ENCODE data around the gene RNASET2. TPM values are rescaled to one million over a fixed set of nuclear protein-coding genes. Genes with fewer than 3 reads are reported as not detected.

RNASET2 gene, protein sequence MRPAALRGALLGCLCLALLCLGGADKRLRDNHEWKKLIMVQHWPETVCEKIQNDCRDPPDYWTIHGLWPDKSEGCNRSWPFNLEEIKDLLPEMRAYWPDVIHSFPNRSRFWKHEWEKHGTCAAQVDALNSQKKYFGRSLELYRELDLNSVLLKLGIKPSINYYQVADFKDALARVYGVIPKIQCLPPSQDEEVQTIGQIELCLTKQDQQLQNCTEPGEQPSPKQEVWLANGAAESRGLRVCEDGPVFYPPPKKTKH
- total RNA-seq (10 to 100 TPM; 30.4 to 37.2 TPM), polyA plus RNA-seq (10 to 100 TPM; 17.7 to 19.6 TPM)

DNA sequence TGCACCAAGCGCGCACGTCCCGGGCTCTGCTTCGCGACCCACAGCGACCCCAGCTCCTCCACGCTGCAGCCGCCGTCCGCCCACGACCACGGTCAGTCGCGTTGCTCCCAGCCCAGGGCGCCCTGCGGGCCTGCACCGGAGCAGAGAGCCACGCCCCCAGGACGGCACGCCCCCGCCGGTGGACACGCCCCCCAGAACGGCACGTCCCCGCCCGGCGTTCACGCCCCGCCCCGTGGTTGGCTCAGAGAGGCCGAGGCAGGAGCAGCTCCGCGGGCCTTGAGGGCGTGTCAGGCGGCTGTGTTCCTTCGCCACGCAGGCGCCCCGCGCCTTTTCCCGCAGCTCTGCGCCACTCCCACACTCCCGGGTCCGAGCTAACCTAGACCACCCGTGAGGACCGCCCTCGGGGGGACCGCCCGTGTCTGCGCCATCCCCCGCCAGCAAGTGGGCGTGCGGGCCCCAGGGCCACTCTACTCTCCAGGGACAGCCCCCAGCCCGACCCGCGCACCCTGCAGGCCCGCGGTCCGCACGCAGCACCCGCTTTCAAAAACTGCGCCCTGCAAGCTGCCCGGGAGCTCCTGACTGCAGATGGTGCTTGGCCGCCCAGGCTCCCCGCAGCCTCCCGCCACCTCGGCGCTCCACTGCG, at the start of gene RNASET2:
Gene RNASET2 (minus strand): TSS at position 107 of the 643 bp plus-strand sequence. CDS start 368 bp downstream, outside the sequence.
- TF ChIP-seq SP1 (IDR thresholded peaks at IDR 0.05) = no peak
- TF ChIP-seq YY1 (IDR thresholded peaks at IDR 0.05) = peak; percentile 38
- peaks cover 5 to 25% (median 13%) of the 10 kb centered on the region in 4 donors for H3K4me1 ChIP-seq (ENCODE audit: control insufficient read depth in 4 of 4, insufficient read depth in 4 of 4, low read length in 3 of 4)
- no peaks in the 10 kb centered on the region for H3K27me3 ChIP-seq (ENCODE audit: control insufficient read depth in 4 of 4, insufficient read depth in 4 of 4, low read length in 3 of 4)
- under 1% methylated on average over 71 of the region's 71 CpGs for WGBS
- H3K9me3 ChIP-seq (ENCODE audit: control insufficient read depth in 4 of 4, low read length in 3 of 4) = no peaks in the 10 kb centered on the region
- DNase-seq (ENCODE audit: low spot score) = peak; percentile 99
- peak within 1 kb of the TSS; percentile 94 for H3K27ac ChIP-seq (ENCODE audit: low read depth in 1 of 2, low read length in 2 of 2)
- no peaks in the 10 kb centered on the region for H3K36me3 ChIP-seq (ENCODE audit: control insufficient read depth in 4 of 4, insufficient read depth in 3 of 4, low read depth in 1 of 4, low read length in 3 of 4)
- H3K4me3 ChIP-seq (ENCODE audit: low read depth in 1 of 3, low read length in 3 of 3) = peak within 1 kb of the TSS; percentile 70 to 87 (median 79)
- peak within 1 kb of the TSS; percentile 64 to 65 for H3K9ac ChIP-seq (ENCODE audit: low read depth in 1 of 2, low read length in 2 of 2)

DNA sequence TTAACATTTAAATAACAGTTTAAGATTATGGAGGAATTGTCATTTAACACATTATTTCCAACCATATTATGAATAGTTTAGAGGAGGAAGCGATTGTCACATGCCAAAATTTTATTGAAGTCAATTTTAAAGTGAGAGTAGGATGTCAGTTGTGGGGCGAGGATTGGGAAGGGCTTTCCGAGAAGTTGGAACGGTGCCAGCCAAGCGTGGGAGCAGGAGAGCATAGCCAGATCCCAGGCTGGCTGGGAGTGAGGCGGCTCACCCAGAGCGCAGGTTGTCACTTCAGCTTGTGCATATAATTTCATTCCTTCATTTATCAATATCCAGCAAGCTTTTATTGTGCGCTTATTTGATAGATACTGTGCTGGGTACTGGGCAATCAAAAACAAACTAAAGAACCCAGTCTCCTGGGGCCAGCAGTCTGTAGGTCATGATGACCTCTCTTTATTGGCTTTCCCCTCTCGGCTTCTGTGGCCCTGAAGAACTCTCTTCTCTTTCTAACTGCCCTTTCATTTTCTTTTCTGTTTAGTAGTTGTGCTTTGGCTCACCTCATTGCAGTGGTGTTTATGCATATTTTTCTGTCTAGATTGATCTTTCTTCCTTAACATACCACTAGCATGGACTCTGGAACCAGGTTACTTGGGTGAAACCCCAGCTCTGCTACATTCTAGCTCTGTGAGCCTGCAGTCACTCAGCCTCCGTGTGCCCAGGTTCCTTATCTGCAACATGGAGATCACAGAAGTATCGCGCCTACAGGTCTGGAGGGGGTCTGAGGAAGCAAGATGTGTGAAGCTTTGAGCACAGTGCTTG, 49.2 kb upstream of the RNASET2 start:
- peaks cover 5 to 10% (median 6%) of the 10 kb centered on the region in 4 donors for H3K36me3 ChIP-seq (ENCODE audit: control insufficient read depth in 4 of 4, insufficient read depth in 3 of 4, low read depth in 1 of 4, low read length in 3 of 4)
- DNase-seq (ENCODE audit: low spot score) = no peak
- H3K9me3 ChIP-seq (ENCODE audit: control insufficient read depth in 4 of 4, low read length in 3 of 4) = no peaks in the 10 kb centered on the region
- H3K27me3 ChIP-seq (ENCODE audit: control insufficient read depth in 4 of 4, insufficient read depth in 4 of 4, low read length in 3 of 4) = no peaks in the 10 kb centered on the region
- TF ChIP-seq HNF4A (conservative IDR thresholded peaks at IDR 0.05) (peak; percentile 36 to 52), YY1 (IDR thresholded peaks at IDR 0.05) (no peak)
- peak overlapping the region in 1 of 2 donors; percentile 30 for H3K9ac ChIP-seq (ENCODE audit: low read depth in 1 of 2, low read length in 2 of 2)
- peaks cover 4 to 45% (median 36%) of the 10 kb centered on the region in 4 donors for H3K4me1 ChIP-seq (ENCODE audit: control insufficient read depth in 4 of 4, insufficient read depth in 4 of 4, low read length in 3 of 4)
- H3K4me3 ChIP-seq (ENCODE audit: low read depth in 1 of 3, low read length in 3 of 3) = no peak overlapping the region
- H3K27ac ChIP-seq (ENCODE audit: low read depth in 1 of 2, low read length in 2 of 2) = peak overlapping the region in 1 of 2 donors; percentile 6
- WGBS = 49% methylated on average over 12 of the region's 12 CpGs

DNA sequence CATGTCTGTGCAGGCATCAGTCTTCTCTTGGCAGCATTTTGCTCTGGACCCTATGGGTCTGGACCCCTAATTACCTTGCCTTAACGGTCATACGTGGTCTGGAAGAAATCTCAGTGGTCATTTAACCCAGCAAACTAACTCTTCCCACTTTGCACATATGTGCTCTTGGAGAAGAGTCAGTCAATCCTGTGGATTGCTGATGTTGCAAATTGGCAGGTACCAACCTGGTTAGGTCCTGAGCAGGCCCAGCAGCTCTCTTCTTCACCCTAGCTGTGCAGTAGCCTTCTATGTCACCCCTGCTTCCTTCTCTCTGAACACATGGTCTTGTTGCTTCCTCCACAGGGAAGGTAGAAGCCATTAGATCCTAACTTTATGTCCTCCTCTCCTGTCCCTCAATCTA, 44.4 kb upstream of the RNASET2 start:
- peaks cover 0 to under 1% (median 0%) of the 10 kb centered on the region in 4 donors for H3K36me3 ChIP-seq (ENCODE audit: control insufficient read depth in 4 of 4, insufficient read depth in 3 of 4, low read depth in 1 of 4, low read length in 3 of 4)
- 80% methylated on average over 2 of the region's 2 CpGs for WGBS
- TF ChIP-seq, protein P1, sequence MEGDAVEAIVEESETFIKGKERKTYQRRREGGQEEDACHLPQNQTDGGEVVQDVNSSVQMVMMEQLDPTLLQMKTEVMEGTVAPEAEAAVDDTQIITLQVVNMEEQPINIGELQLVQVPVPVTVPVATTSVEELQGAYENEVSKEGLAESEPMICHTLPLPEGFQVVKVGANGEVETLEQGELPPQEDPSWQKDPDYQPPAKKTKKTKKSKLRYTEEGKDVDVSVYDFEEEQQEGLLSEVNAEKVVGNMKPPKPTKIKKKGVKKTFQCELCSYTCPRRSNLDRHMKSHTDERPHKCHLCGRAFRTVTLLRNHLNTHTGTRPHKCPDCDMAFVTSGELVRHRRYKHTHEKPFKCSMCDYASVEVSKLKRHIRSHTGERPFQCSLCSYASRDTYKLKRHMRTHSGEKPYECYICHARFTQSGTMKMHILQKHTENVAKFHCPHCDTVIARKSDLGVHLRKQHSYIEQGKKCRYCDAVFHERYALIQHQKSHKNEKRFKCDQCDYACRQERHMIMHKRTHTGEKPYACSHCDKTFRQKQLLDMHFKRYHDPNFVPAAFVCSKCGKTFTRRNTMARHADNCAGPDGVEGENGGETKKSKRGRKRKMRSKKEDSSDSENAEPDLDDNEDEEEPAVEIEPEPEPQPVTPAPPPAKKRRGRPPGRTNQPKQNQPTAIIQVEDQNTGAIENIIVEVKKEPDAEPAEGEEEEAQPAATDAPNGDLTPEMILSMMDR (IDR thresholded peaks at IDR 0.05; ENCODE audit: low read depth, low read length, missing input control) = no peak
- TF ChIP-seq, protein P2, sequence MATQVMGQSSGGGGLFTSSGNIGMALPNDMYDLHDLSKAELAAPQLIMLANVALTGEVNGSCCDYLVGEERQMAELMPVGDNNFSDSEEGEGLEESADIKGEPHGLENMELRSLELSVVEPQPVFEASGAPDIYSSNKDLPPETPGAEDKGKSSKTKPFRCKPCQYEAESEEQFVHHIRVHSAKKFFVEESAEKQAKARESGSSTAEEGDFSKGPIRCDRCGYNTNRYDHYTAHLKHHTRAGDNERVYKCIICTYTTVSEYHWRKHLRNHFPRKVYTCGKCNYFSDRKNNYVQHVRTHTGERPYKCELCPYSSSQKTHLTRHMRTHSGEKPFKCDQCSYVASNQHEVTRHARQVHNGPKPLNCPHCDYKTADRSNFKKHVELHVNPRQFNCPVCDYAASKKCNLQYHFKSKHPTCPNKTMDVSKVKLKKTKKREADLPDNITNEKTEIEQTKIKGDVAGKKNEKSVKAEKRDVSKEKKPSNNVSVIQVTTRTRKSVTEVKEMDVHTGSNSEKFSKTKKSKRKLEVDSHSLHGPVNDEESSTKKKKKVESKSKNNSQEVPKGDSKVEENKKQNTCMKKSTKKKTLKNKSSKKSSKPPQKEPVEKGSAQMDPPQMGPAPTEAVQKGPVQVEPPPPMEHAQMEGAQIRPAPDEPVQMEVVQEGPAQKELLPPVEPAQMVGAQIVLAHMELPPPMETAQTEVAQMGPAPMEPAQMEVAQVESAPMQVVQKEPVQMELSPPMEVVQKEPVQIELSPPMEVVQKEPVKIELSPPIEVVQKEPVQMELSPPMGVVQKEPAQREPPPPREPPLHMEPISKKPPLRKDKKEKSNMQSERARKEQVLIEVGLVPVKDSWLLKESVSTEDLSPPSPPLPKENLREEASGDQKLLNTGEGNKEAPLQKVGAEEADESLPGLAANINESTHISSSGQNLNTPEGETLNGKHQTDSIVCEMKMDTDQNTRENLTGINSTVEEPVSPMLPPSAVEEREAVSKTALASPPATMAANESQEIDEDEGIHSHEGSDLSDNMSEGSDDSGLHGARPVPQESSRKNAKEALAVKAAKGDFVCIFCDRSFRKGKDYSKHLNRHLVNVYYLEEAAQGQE (IDR thresholded peaks at IDR 0.05) = no peak
- TF ChIP-seq HNF4A (conservative IDR thresholded peaks at IDR 0.05) = no peak
- TF ChIP-seq, protein P3, sequence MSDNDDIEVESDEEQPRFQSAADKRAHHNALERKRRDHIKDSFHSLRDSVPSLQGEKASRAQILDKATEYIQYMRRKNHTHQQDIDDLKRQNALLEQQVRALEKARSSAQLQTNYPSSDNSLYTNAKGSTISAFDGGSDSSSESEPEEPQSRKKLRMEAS (IDR thresholded peaks at IDR 0.05) = no peak
- no peak for TF ChIP-seq FOXA1 (IDR thresholded peaks at IDR 0.05)
- TF ChIP-seq GABPA (IDR thresholded peaks at IDR 0.05 in 1 of 2, conservative IDR thresholded peaks at IDR 0.05 in 1 of 2) = no peak
- no peak for TF ChIP-seq HNF4G (IDR thresholded peaks at IDR 0.05)
- TF ChIP-seq FOXA2 (IDR thresholded peaks at IDR 0.05) = no peak
- TF ChIP-seq, protein P4, sequence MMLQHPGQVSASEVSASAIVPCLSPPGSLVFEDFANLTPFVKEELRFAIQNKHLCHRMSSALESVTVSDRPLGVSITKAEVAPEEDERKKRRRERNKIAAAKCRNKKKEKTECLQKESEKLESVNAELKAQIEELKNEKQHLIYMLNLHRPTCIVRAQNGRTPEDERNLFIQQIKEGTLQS (IDR thresholded peaks at IDR 0.05) = no peak
- no peak for TF ChIP-seq RXRA (IDR thresholded peaks at IDR 0.05)
- no peak for TF ChIP-seq EGR1 (IDR thresholded peaks at IDR 0.05; ENCODE audit: low read depth in 2 of 2)
- TF ChIP-seq, protein P5, sequence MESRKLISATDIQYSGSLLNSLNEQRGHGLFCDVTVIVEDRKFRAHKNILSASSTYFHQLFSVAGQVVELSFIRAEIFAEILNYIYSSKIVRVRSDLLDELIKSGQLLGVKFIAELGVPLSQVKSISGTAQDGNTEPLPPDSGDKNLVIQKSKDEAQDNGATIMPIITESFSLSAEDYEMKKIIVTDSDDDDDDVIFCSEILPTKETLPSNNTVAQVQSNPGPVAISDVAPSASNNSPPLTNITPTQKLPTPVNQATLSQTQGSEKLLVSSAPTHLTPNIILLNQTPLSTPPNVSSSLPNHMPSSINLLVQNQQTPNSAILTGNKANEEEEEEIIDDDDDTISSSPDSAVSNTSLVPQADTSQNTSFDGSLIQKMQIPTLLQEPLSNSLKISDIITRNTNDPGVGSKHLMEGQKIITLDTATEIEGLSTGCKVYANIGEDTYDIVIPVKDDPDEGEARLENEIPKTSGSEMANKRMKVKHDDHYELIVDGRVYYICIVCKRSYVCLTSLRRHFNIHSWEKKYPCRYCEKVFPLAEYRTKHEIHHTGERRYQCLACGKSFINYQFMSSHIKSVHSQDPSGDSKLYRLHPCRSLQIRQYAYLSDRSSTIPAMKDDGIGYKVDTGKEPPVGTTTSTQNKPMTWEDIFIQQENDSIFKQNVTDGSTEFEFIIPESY (IDR thresholded peaks at IDR 0.05) = no peak
- TF ChIP-seq JUND (IDR thresholded peaks at IDR 0.05) = no peak
- TF ChIP-seq TAF1 (conservative IDR thresholded peaks at IDR 0.05) = no peak
- H3K4me1 ChIP-seq (ENCODE audit: control insufficient read depth in 4 of 4, insufficient read depth in 4 of 4, low read length in 3 of 4) = peaks cover 7 to 76% (median 64%) of the 10 kb centered on the region in 4 donors
- DNase-seq (ENCODE audit: low spot score) = no peak
- no peaks in the 10 kb centered on the region for H3K9me3 ChIP-seq (ENCODE audit: control insufficient read depth in 4 of 4, low read length in 3 of 4)
- H3K27me3 ChIP-seq (ENCODE audit: control insufficient read depth in 4 of 4, insufficient read depth in 4 of 4, low read length in 3 of 4) = no peaks in the 10 kb centered on the region
- H3K9ac ChIP-seq (ENCODE audit: low read depth in 1 of 2, low read length in 2 of 2) = no peak overlapping the region
- H3K4me3 ChIP-seq (ENCODE audit: low read depth in 1 of 3, low read length in 3 of 3) = peak overlapping the region in 1 of 3 donors; percentile 14
- no peak overlapping the region for H3K27ac ChIP-seq (ENCODE audit: low read depth in 1 of 2, low read length in 2 of 2)

All from liver (tissue), 9 donors.